Sigmoid colon (tissue), 4 donors: ENCODE measurements around the gene LINGO4.

Source experiments
- POLR2AphosphoS5 ChIP-seq, 4 donors: sonication (generic); formaldehyde crosslinking; IDR thresholded peaks; one replicate each; pipeline ENCODE4 v1.6.1; 2017; ENCODE audit warnings: antibody characterized with exemption in 4 of 4
- TF ChIP-seq, protein P1 (sequence below), 4 experiments: fragments of 450-650 bp in 3 of 4; fragments of 200-600 bp in 1 of 4; IDR thresholded peaks; one replicate each; pipeline ENCODE4 v1.5.1; 2016 to 2019; ENCODE audit warnings: antibody characterized with exemption in 4 of 4, mild to moderate bottlenecking in 3 of 4, moderate library complexity in 2 of 4

GRCh38 chr1:151828921-151829320, 23.7 kb upstream of the LINGO4 start:
- TF ChIP-seq, protein P1, sequence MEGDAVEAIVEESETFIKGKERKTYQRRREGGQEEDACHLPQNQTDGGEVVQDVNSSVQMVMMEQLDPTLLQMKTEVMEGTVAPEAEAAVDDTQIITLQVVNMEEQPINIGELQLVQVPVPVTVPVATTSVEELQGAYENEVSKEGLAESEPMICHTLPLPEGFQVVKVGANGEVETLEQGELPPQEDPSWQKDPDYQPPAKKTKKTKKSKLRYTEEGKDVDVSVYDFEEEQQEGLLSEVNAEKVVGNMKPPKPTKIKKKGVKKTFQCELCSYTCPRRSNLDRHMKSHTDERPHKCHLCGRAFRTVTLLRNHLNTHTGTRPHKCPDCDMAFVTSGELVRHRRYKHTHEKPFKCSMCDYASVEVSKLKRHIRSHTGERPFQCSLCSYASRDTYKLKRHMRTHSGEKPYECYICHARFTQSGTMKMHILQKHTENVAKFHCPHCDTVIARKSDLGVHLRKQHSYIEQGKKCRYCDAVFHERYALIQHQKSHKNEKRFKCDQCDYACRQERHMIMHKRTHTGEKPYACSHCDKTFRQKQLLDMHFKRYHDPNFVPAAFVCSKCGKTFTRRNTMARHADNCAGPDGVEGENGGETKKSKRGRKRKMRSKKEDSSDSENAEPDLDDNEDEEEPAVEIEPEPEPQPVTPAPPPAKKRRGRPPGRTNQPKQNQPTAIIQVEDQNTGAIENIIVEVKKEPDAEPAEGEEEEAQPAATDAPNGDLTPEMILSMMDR (IDR thresholded peaks at IDR 0.05), result no peak
- TF ChIP-seq POLR2AphosphoS5 (IDR thresholded peaks at IDR 0.05), result no peak
